NCI-H1048 (cell line): ENCODE results near the gene NFIX.
A peak's percentile ranks its signal among the peaks of the same experiment; 100 is the strongest.
"Not testable (repeated sequence)": the region's sequence is repeated elsewhere in the genome, so short reads cannot be mapped to it uniquely, and the experiment has no call there.

Source experiments
- DNase-seq: peaks from one replicate; lab custom pipeline; 2025; lab: John Stamatoyannopoulos, UW

Gene NFIX

DNA sequence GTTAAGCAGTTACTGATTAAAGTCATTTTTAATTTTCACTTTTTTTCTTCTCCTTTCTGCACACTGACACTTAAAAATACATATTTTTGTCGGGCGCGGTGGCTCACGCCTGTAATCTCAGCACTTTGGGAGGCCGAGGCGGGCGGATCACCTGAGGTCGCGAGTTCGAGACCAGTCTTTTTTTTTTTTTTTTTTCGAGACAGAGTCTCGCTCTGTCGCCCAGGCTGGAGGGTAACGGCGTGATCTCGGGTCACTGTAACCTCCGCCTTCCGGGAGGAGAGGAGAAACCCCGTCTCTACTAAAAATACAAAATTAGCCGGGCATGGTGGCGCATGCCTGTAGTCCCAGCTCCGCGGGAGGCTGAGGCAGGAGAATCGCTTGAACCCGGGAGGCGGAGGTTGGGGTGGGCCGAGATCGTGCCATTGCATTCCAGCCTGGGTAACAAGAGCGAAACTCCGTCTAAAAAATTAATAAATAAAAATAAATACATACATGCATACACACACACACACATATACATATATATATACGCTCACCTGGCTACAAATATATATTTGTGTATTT lies 37.8 kb upstream of the NFIX start:
- not testable (repeated sequence) for DNase-seq

DNA sequence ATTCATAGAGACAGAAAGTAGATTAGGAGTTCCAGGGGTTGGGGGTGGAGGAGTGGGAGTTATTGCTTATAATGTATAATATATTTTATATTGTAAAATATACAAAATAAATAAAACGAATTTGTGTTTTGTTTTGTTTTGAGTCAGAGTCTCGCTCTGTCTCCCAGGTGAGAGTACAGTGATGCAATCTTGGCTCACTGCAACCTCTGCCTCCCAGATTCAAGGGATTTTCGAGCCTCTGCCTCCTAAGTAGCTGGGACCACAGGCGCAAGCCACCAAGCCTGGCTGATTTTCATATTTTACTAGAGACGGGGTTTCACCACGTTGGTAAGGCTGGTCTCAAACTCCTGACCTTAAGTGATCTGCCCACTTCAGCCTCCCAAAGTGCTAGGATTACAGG lies 35.8 kb upstream of the NFIX start:
- DNase-seq: no peak

DNA sequence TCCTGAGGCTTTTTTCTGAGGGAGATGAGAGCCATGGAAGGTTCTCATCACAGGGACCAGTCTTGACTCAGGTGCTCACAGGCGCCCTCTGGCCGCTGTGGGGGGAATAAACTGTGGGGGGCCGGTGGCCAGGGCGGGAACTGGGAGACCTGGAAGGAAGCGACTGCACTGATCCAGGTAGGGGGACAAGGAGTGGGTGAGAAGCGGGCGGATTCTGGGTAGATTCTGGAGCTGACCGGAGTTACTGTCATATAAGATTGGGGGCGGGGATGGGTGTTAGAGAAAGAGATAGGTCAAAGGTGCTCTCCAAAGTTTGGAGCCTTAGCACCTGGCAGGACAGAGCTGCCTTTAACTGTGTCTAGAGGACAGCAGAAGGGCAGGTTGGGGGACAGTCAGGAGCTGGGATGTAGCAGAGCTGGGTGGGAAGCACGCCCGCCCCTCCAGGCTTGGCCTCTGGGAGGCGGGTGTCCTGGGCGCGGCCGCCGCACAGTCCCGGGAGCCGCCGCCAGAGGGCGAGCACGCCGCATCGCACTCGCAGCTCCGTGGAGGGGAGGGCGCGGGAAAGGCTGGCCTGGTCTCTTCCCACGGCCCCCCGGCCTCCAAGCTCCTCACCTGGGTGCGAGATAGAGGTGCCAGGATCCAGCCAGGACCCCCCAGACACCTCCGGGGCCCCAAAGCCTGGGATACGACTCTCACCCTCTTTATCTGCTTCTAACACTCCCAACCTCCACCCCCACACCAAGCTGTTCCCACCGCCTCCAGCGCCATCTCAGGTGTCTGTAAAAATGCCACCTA lies 30.1 kb upstream of the NFIX start:
- peak; percentile 43 for DNase-seq

DNA sequence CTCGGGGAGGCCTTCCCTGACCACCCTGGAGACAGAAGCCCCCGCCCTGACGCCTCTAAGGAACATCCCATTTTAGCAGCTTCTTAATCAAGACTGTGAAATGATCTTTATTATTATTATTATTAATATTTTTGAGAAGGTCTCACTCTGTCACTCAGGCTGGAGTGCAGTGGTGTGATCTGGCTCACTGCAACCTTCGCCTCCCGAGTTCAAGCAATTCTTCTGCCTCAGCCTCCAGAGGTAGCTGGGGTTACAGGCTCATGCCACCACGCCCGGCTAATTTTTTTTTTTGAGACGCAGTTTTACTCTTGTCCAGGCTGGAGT lies 29.5 kb upstream of the NFIX start:
- DNase-seq: no peak

GRCh38 chr19:12967907-12968306 lies 27.4 kb upstream of the NFIX start:
- DNase-seq: no peak

GRCh38 chr19:12969292-12969988 lies 25.8 kb upstream of the NFIX start, which contains the start of gene DAND5:
DAND5 (plus strand) TSS chr19:12969576; CDS start chr19:12969661, 85 bp downstream.
- DNase-seq: no peak

GRCh38 chr19:12970070-12970820 lies 25.0 kb upstream of the NFIX start:
- DNase-seq: no peak

GRCh38 chr19:12973236-12973635 lies 22.0 kb upstream of the NFIX start:
- DNase-seq: no peak

- no peak for DNase-seq
Measured at GRCh38 chr19:12974301-12975220, 20.7 kb upstream of the NFIX start.

- DNase-seq: no peak
Measured at GRCh38 chr19:12975221-12975741, 20.0 kb upstream of the NFIX start.

DNA sequence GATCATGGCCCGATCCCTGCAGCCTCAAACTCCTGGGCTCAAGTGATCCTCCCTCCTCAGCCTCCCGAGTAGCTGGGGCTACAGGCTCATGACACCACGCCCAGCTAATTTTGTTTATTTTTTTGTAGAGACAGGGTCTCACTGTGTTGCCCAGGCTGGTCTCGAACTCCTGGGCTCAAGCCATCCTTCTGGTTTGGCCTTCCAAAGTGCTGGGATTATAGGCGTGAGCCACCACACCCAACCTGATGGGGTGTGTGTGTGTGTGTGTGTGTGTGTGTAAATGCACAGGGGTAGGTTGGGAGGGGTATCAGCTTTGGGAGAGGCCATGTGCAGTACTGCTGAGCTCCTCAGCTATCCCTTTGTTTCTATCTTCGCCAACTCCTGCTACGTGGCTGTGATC lies 19.2 kb upstream of the NFIX start:
- DNase-seq: not testable (repeated sequence)

DNA sequence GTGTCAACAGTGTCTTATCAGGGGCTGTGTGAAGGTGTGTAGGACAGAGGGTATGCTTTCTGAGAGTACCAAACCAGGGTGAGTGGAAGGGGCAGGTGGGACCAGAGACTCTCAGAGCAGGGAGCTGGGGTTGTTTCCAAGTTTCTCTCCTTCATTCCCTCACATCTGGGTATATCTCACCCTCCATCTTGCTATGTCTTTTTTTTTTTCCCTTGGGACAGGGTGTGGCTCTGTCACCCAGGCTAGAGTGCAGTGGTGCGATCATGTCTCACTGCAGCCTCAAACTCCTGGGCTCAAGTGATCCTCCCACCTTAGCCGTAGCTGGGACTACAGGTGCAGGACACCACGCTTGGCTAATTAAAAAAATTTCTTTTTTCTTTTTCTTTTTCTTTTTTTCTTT lies 15.3 kb upstream of the NFIX start:
- no peak for DNase-seq

DNA sequence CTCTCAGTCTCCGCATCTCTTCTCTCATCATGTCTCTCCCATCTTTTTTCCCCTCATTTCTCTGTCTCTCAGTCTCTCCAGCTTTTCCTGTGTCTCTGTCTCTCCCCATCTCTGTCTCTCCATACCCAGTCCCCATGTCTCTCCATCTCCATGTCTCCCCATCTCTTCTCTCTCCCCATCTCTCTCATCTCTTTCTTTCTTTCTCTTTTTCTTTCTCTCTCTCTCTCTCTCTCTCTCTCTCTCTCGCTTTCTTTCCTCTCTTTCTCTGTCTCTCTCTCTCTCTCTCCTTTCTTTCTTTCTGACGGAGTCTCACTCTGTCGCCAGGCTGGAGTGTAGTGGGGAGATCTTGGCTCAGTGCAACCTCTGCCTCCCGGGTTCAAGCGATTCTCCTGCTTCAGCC lies 12.6 kb upstream of the NFIX start:
- no peak for DNase-seq

DNA sequence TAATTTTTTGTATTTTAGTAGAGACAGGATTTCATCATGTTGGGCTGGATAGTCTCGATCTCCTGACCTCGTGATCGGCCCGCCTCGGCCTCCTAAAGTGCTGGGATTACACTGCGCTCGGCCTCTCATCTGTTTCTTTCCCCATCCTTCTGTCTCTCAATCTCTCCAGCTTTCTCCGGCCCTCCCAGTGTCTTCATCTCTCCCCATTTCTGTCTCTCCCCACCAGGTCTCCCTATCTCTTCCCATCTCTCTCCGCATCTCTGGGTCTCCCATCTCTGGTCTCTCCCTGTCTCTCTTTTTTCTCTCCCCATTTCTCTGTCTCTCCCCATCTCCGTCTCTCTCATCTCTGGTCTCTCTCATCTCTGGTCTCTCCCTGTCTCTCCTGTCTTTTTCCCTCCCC lies 12.2 kb upstream of the NFIX start:
- DNase-seq: no peak

DNA sequence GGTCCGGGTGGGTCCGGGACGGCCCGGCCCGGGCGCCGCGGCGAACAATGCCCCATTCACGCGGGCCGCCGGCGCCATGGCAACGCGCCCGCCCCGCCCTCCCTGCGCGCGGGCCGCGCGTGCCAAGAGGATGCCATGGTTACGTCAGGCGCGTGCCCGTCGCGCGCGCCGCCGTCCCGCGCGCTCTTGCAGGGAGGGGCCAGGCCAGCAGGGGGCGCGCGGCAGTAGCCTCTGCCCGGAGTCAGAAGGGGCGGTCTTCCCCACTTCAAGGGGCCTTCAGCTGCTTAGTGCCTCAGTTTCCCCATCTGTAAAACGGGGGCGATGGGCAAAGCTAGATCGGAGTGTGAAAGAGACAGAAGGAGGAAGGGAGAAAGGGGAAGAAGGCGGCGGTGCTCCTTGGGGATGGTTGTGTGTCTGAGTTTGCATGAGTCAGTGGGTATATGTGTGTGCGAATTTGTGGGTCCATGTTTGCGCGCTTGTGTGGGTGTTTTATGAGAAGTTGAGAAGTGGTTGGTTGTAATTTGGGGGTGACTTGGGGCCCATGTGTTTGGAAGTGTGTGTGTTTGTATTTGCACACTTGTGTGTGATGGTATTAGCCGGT lies 11.6 kb upstream of the NFIX start:
- peak; percentile 56 for DNase-seq

DNA sequence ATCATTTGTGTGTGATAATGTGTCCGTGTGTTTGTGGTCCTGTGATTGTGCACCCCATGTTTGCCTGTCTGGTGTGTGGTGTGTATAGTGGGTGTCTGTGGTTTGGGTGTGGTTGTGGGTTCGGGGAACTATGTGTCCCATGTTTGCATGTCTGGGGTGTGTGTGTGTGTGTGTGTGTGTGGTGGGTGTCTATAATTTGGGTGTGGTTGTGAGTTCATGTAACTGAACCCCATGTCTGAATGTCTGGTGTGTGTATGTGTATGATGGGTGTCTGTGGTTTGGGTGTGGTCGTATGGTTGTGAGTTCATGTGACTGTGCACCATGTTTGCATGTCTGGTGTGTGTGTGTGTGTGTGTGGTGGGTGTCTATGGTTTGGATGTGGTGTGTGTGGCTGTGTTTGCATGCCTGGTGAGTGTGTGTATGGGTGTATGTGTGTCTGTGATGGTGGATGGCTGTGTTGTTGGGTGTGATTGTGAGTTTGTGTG lies 11.1 kb upstream of the NFIX start:
- DNase-seq: no peak

DNA sequence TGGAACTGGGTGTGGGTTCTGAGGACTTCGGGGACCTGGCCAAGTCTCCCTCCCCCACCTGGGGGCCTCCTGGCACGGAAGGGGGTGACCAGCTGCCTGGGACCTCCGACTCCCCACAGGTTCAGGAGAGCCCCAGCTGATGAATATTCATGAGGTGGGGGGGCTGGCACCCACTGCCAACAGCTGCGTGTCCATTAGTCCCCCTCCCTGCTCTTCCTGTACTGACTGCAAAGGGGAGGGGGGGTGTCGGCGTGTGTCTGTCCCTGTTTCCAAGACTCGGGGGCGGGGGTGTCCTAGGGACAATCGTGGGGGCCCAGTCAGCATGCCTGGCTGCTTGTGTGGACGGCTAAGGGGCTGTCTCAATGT lies 10.6 kb upstream of the NFIX start:
- DNase-seq: no peak

DNA sequence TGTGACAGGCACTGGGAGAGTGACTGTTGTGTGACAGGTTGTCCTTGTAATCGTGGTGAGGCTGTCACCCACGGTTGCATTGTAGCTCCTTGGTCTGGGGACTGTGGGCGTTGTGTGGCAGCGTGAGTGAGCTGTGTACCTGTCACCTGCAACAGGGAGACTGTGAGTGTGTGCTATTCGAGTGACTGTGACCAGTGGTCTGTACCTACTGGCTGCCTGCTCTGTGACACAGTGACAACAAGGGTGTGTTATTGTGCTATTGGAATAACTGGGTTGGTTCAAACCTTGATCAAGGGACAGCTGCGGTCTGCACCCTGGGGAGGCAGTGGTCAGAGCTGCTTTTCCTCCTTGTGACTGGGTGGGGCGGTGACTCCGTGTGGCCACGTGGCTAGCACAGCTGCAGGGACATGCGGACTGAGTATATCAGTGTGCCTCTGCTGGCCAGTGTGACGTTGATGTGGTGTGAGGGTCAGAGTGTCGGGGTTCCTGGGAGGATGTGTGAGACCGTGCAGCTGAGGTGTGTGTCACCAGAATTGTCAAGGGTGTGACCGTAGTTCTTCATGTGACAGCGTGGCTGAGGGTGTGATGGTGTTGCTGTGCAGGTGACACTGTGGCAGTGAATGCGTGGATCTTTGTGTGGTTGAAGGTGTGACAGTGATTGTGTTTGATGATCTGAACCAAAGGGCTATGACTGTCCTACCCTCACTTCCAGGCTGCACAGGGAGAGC lies 10.1 kb upstream of the NFIX start:
- no peak for DNase-seq

DNA sequence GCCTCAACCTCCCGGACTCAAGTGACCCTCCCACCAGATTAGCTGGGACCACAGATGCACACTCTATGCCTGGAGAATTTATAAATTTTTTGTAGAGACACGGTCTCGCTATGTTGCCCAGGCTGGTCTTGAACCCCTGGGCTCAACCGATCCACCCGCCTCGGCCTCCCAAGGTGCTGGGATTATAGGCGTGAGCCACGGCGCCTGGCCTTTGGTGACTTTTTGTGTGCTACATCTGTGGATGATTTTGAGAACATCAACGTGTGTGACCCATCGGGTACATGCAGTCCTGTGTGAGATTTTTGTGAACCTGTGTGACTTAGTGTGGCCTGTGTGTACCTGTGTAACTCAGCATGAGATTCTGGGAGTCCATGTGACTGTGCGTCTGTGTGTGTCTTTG lies 8.5 kb upstream of the NFIX start:
- no peak for DNase-seq

- DNase-seq: no peak
Measured at GRCh38 chr19:12987190-12987589, 8.1 kb upstream of the NFIX start.
